ENCODE results near the gene TST.

- TF ChIP-seq CTCF (IDR thresholded peaks at IDR 0.05) (no peak), POLR2A (IDR thresholded peaks at IDR 0.05) (no peak)
These were observed 33.4 kb upstream of the TST start for GRCh38 chr22:37052386-37053309.
